ENCODE measurements around the gene NLRP5.

- TF ChIP-seq CTCF (IDR thresholded peaks at IDR 0.05; ENCODE audit: low read depth, low read length): no peak
- TF ChIP-seq MAX (IDR thresholded peaks at IDR 0.05; ENCODE audit: low read depth, low read length): no peak
Measured at GRCh38 chr19:56085571-56086275, 99.1 kb downstream of the NLRP5 start.

Data from NB4 (cell line).